Suprapubic skin (tissue), 4 donors: ENCODE measurements around the gene MPP4.

Source experiments
- POLR2A ChIP-seq, 2 donors: fragments of 450-650 bp; IDR thresholded peaks; one replicate each; pipeline ENCODE4 v1.6.1; 2017; ENCODE audit warnings: antibody characterized with exemption in 2 of 2, mild to moderate bottlenecking in 2 of 2, moderate library complexity in 2 of 2
- POLR2AphosphoS5 ChIP-seq, 3 donors: sonication (generic); formaldehyde crosslinking; IDR thresholded peaks; one replicate each; pipeline ENCODE4 v1.6.1; 2017; ENCODE audit warnings: antibody characterized with exemption in 3 of 3
- TF ChIP-seq, protein P1 (sequence below), 2 donors: fragments of 200-600 bp in 1 of 2; fragments of 450-650 bp in 1 of 2; sonication (generic) in 1 of 2; IDR thresholded peaks; one replicate each; pipeline ENCODE4 v1.5.1; 2016 to 2019; ENCODE audit warnings: antibody characterized with exemption in 2 of 2, mild to moderate bottlenecking in 1 of 2, moderate library complexity in 1 of 2

DNA sequence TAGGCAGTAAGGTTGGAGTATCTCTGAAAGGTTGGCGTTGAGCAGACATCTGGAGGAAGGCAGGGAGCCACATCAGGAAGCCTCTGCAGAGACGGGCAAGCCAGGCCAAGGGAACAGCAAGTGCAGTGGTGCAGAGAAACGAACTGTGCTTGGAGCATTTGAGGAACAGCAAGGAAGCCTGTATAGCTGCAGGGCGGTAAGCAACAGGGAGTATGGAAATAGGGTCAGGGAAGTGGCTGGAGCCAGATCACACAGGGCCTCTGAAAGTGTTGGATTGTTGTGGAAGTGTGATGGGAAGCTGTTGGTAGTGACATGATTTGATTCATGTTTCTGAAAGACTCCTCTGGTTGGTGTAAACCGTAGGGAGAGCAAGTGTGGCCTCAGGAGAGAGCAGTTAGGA lies 41.7 kb downstream of the MPP4 start:
- TF ChIP-seq, protein P1, sequence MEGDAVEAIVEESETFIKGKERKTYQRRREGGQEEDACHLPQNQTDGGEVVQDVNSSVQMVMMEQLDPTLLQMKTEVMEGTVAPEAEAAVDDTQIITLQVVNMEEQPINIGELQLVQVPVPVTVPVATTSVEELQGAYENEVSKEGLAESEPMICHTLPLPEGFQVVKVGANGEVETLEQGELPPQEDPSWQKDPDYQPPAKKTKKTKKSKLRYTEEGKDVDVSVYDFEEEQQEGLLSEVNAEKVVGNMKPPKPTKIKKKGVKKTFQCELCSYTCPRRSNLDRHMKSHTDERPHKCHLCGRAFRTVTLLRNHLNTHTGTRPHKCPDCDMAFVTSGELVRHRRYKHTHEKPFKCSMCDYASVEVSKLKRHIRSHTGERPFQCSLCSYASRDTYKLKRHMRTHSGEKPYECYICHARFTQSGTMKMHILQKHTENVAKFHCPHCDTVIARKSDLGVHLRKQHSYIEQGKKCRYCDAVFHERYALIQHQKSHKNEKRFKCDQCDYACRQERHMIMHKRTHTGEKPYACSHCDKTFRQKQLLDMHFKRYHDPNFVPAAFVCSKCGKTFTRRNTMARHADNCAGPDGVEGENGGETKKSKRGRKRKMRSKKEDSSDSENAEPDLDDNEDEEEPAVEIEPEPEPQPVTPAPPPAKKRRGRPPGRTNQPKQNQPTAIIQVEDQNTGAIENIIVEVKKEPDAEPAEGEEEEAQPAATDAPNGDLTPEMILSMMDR (IDR thresholded peaks at IDR 0.05), result no peak
- TF ChIP-seq POLR2AphosphoS5 (IDR thresholded peaks at IDR 0.05) (no peak), POLR2A (IDR thresholded peaks at IDR 0.05) (no peak)
